Transverse colon (tissue), 4 donors: ENCODE data around the gene ANAPC13.

Experiments
- POLR2A ChIP-seq: fragments of 450-650 bp; IDR thresholded peaks from one replicate; pipeline ENCODE4 v1.6.1; 2016; ENCODE audit warnings: antibody characterized with exemption, mild to moderate bottlenecking, moderate library complexity
- POLR2AphosphoS5 ChIP-seq, 3 donors: sonication (generic); formaldehyde crosslinking; IDR thresholded peaks; one replicate each; pipeline ENCODE4 v1.6.1; 2016; ENCODE audit warnings: antibody characterized with exemption in 3 of 3
- TF ChIP-seq, protein P1 (sequence below), 5 experiments: fragments of 200-600 bp in 3 of 5; fragments of 450-650 bp in 2 of 5; sonication (generic) in 3 of 5; IDR thresholded peaks; 1 replicate in 2 of 5; 2 replicates in 3 of 5; pipeline ENCODE4 v1.5.1; 2016 to 2017; ENCODE audit warnings: antibody characterized with exemption in 5 of 5, inconsistent platforms in 3 of 5, mild to moderate bottlenecking in 2 of 5, moderate library complexity in 1 of 5

DNA sequence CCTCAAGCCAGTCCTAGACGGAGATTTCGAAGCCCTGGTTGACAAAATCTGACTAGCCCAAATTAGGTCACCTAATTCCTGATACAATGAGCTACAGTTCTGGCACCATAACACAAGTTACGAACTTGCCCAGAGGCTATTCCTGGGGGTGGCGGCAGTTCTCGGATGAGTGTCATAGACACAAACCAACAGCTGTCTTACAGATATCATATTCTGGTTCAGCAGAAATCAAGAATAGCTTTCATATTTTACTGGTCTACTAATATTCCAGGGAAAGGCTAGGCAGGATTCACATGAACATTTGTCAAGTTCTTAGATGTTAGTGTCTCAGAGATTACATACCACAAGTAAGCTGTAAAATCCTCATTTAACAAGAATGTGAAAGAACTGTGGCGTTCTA is 8.8 kb downstream of the ANAPC13 start:
- TF ChIP-seq, protein P1, sequence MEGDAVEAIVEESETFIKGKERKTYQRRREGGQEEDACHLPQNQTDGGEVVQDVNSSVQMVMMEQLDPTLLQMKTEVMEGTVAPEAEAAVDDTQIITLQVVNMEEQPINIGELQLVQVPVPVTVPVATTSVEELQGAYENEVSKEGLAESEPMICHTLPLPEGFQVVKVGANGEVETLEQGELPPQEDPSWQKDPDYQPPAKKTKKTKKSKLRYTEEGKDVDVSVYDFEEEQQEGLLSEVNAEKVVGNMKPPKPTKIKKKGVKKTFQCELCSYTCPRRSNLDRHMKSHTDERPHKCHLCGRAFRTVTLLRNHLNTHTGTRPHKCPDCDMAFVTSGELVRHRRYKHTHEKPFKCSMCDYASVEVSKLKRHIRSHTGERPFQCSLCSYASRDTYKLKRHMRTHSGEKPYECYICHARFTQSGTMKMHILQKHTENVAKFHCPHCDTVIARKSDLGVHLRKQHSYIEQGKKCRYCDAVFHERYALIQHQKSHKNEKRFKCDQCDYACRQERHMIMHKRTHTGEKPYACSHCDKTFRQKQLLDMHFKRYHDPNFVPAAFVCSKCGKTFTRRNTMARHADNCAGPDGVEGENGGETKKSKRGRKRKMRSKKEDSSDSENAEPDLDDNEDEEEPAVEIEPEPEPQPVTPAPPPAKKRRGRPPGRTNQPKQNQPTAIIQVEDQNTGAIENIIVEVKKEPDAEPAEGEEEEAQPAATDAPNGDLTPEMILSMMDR (IDR thresholded peaks at IDR 0.05): no peak
- no peak for TF ChIP-seq POLR2A
- no peak for TF ChIP-seq POLR2AphosphoS5 (IDR thresholded peaks at IDR 0.05)
